ENCODE measurements around the gene C16orf95. TPM values are rescaled to one million over a fixed set of nuclear protein-coding genes. Genes with fewer than 3 reads are reported as not detected.

C16orf95 gene
- total RNA-seq, 1 experiment from 2014 or later, result 5.1 TPM

GRCh38 chr16:87265261-87265660, 51.9 kb downstream of the C16orf95 start:
- BruUV-seq (replicated peaks), result no TSS peak
- no peaks in the 10 kb centered on the region for H3K9me3 ChIP-seq (ENCODE audit: low read depth, low read length, poor library complexity, severe bottlenecking)
- CTCF ChIA-PET, result no interaction called here
- no peak overlapping the region for H3K27ac ChIP-seq (ENCODE audit: low read depth, low read length, poor library complexity, severe bottlenecking)
- DNase-seq (ENCODE audit: low spot score), result no peak
- H3K4me3 ChIP-seq (ENCODE audit: low read depth, low read length, poor library complexity, severe bottlenecking), result no peak overlapping the region
- H3K27me3 ChIP-seq (replicated peaks; ENCODE audit: insufficient read depth, low read depth, low read length, poor library complexity), result no peaks in the 10 kb centered on the region
- TF ChIP-seq, protein P1, sequence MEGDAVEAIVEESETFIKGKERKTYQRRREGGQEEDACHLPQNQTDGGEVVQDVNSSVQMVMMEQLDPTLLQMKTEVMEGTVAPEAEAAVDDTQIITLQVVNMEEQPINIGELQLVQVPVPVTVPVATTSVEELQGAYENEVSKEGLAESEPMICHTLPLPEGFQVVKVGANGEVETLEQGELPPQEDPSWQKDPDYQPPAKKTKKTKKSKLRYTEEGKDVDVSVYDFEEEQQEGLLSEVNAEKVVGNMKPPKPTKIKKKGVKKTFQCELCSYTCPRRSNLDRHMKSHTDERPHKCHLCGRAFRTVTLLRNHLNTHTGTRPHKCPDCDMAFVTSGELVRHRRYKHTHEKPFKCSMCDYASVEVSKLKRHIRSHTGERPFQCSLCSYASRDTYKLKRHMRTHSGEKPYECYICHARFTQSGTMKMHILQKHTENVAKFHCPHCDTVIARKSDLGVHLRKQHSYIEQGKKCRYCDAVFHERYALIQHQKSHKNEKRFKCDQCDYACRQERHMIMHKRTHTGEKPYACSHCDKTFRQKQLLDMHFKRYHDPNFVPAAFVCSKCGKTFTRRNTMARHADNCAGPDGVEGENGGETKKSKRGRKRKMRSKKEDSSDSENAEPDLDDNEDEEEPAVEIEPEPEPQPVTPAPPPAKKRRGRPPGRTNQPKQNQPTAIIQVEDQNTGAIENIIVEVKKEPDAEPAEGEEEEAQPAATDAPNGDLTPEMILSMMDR (conservative IDR thresholded peaks at IDR 0.05; ENCODE audit: low read depth, low read length), result no peak
- TF ChIP-seq EZH2 (IDR thresholded peaks at IDR 0.05; ENCODE audit: borderline replicate concordance, low read depth, low read length, poor library complexity, severe bottlenecking), result no peak
- no peaks in the 10 kb centered on the region for H3K36me3 ChIP-seq (ENCODE audit: insufficient read depth, low read length, poor library complexity, severe bottlenecking)
- intact Hi-C loops (cut with micrococcal nuclease; ENCODE audit: unreplicated experiment), result no loop called here
- no peaks in the 10 kb centered on the region for H3K4me1 ChIP-seq (ENCODE audit: insufficient read depth, low read length, poor library complexity, severe bottlenecking)
- POLR2A ChIA-PET (ENCODE audit: low non-redundant PET), result interaction anchor here (0.6 kb wide), 1 partner anchor 22 kb away, joined by 9 read pairs; no protein-coding TSS in a partner anchor

DNA sequence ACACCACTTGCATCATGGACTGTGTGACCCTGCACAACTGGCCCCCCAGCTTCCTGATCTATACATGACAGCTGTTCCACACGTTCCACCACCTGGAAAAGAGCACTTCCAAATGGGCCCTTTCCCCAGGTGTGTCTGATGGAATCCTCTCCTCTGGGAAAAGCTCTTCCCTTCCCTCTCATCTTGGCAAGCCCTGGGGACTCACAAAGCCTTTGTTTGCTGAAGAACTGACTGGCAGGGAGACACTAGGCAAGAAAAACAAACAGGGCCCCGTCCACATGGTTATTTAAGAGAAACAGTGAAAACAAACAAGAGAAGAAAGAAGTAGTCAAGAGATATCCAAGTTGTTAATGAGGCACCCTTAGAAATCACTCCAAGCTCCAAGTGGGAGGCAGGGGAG, 52.6 kb downstream of the C16orf95 start:
- ChIA-PET CTCF (no interaction called here), POLR2A (ENCODE audit: low non-redundant PET) (no interaction called here)
- TF ChIP-seq, protein P1 (conservative IDR thresholded peaks at IDR 0.05; ENCODE audit: low read depth, low read length), result no peak
- no peak for TF ChIP-seq EZH2 (IDR thresholded peaks at IDR 0.05; ENCODE audit: borderline replicate concordance, low read depth, low read length, poor library complexity, severe bottlenecking)
- Histone ChIP-seq H3K9me3 (ENCODE audit: low read depth, low read length, poor library complexity, severe bottlenecking) (no peaks in the 10 kb centered on the region), H3K36me3 (ENCODE audit: insufficient read depth, low read length, poor library complexity, severe bottlenecking) (no peaks in the 10 kb centered on the region), H3K4me3 (ENCODE audit: low read depth, low read length, poor library complexity, severe bottlenecking) (no peak overlapping the region), H3K27ac (ENCODE audit: low read depth, low read length, poor library complexity, severe bottlenecking) (no peak overlapping the region), H3K27me3 (replicated peaks; ENCODE audit: insufficient read depth, low read depth, low read length, poor library complexity) (no peaks in the 10 kb centered on the region), H3K4me1 (ENCODE audit: insufficient read depth, low read length, poor library complexity, severe bottlenecking) (no peaks in the 10 kb centered on the region)
- BruUV-seq (replicated peaks), result no TSS peak
- intact Hi-C loops (cut with micrococcal nuclease; ENCODE audit: unreplicated experiment), result no loop called here
- DNase-seq (ENCODE audit: low spot score), result no peak

- ChIA-PET POLR2A (ENCODE audit: low non-redundant PET) (no interaction called here), CTCF (no interaction called here)
- TF ChIP-seq EZH2 (IDR thresholded peaks at IDR 0.05; ENCODE audit: borderline replicate concordance, low read depth, low read length, poor library complexity, severe bottlenecking), result no peak
- TF ChIP-seq, protein P1 (conservative IDR thresholded peaks at IDR 0.05; ENCODE audit: low read depth, low read length), result no peak
- H3K4me3 ChIP-seq (ENCODE audit: low read depth, low read length, poor library complexity, severe bottlenecking), result no peak overlapping the region
- no peaks in the 10 kb centered on the region for H3K27me3 ChIP-seq (replicated peaks; ENCODE audit: insufficient read depth, low read depth, low read length, poor library complexity)
- H3K9me3 ChIP-seq (ENCODE audit: low read depth, low read length, poor library complexity, severe bottlenecking), result no peaks in the 10 kb centered on the region
- intact Hi-C loops (cut with micrococcal nuclease; ENCODE audit: unreplicated experiment), result no loop called here
- no peaks in the 10 kb centered on the region for H3K36me3 ChIP-seq (ENCODE audit: insufficient read depth, low read length, poor library complexity, severe bottlenecking)
- BruUV-seq (replicated peaks), result no TSS peak
- H3K4me1 ChIP-seq (ENCODE audit: insufficient read depth, low read length, poor library complexity, severe bottlenecking), result no peaks in the 10 kb centered on the region
- no peak overlapping the region for H3K27ac ChIP-seq (ENCODE audit: low read depth, low read length, poor library complexity, severe bottlenecking)
- no peak for DNase-seq (ENCODE audit: low spot score)
These were observed 53.7 kb downstream of the C16orf95 start for GRCh38 chr16:87263418-87264052.

Measured in A673 (cell line).